ENCODE measurements around the gene LIMS2.

LIMS2 gene

DNA sequence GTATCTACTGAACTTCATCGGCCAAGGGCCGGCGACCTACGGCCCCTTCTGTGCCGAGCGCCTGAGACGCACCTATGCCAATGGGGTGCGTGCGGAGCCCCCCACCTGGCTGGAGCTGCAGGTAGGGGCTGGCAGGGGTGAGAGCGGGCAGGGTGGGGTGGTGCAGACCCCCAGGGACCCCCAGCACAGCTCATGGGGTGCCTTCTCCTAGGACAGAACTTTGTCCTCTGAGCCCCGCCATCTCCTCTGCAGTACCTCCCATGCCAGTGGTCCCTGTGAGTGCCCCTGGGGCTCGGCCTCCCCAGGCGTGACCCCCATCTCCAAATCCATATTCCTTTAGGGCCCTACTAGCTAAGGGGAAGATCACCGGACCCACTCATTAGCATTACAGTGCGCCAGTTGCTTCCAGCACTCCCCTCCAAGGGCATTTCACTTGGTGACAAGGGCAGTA, 53.3 kb downstream of the LIMS2 start:
- DNase-seq (ENCODE audit: low read depth), result no peak

DNA sequence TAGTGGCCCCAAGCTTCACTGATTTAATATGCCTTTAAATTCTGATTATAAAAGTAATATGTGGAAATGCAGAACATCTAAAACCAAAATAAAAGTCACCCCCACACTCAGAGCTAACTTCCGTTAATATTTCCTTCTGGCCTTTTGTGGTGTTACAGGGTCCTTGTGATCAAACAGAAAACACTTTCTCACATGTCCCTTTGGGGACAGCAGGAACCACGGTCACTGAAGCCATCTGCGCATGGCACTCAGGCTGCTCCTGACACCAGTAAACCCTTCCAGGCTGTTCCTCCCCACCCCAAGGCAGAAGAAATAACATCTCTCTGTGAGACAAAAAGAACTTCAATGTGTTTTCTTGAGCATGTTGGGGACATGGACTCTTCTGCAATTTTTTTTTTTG, 54.5 kb downstream of the LIMS2 start:
- no peak for DNase-seq (ENCODE audit: low read depth)

DNA sequence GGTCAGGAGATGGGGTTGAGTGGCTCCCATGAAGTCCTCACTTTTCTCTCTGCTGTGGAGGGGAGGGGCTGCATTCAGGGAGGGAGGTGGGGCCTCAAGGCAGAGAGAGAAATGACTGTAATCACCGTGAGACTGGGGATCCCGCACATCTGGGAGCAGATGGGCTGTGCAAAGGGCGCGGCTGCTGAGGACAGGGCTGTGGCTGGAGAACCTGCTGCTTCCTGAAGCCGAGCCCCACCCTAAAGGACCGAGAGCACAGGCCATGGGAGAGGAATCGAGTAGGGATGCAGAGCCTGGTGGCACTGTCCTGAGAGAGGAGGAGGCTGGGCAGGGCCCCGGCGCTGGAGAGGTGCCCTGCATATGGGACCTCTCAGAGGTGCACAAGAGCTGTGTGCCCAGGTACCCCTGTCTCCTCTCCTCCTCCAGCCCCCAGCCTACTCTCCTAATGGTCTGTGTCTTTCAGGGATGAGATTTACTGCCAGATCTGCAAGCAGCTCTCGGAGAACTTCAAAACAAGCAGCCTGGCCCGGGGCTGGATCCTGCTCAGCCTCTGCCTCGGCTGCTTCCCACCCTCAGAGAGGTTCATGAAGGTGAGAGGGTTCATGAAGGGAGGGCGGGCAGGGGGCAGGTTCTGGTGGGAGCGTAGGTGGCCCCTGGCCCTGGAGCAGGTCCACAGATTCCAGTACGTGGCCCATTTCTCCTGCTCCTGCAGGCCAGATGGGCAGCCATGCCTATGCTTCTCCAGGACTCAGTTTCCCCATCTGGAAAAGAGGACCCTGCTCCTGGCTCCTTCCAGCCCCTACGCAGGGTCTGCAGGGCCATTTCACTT, 55.2 kb downstream of the LIMS2 start:
- DNase-seq (ENCODE audit: low read depth), result no peak

DNA sequence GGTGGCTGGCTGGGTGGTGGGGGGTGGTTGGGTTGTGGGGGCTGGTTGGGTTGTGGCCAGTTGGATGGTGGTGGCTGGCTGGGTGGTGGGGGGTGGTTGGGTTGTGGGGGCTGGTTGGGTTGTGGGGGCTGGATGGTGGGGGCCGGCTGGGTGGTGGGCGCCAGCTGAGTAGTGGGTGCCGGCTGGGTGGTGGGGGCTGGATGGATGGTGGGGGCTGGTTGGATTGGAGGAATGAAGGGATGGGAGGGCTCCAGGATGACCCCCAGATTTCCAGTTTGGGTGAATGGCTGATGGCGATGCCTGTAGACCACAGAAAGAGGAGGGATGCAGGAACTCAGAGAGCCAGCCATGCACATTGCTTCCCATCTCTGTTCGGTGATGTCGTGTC, 56.1 kb downstream of the LIMS2 start:
- no peak for DNase-seq (ENCODE audit: low read depth)

DNA sequence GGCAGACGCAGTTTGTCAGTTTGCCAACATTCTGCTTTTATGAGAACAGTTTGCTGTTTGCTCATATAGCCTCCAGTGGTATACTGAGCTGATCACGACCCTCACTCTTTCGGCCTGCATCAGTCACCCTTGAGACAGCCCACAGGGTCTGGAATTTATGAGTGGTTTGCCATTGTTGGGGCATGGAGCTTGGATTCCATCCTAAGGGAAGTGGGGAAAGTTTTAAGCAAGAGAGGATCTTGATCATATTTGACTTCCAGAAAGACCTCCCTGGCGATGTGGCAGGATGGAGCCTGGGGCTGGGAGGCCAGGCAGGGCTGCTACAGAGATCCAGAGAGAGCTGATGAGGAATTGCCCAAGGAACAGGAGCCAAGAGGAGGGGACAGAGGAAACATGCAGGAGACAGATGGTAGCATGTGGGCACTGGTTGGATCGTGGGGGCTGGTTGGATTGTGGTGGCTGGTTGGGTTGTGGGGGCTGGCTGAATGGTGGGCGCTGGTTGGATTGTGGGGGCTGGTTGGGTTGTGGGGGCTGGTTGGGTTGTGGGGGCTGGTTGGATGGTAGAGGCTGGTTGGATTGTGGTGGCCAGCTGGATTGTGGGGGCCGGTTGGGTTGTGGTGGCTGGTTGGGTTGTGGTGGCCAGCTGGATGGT, 56.7 kb downstream of the LIMS2 start:
- no peak for DNase-seq (ENCODE audit: low read depth)

DNA sequence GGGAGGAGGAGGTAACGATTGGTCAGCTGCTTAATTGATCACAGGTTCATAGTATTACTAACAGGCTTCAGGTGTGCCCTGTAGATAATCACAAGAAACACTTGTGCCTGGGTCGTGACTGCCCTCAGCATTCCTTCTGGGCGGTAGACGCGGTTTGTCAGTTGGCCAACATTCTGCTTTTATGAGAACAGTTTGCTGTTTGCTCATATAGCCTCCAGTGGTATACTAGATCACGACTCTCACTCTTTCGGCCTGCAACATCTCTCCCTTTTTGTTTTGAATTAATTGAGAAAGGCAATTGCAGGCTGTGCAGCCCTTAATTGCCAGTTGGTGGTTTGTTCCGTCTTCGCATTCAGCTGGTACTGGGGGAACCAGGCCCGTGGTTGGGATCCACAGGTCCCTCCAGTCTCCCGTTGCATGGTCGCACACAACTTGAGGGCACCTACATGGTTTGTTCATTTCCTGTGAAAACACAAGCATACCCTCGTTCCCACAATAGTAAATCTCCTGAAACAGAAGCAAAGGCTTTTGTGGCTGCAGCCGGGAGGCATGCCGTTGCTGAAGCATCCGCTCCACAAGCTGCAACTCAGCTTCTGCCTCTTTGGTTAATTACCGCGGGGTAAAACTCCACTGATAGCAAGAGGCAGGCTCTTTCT, 59.7 kb downstream of the LIMS2 start:
- DNase-seq (ENCODE audit: low read depth), result no peak

DNA sequence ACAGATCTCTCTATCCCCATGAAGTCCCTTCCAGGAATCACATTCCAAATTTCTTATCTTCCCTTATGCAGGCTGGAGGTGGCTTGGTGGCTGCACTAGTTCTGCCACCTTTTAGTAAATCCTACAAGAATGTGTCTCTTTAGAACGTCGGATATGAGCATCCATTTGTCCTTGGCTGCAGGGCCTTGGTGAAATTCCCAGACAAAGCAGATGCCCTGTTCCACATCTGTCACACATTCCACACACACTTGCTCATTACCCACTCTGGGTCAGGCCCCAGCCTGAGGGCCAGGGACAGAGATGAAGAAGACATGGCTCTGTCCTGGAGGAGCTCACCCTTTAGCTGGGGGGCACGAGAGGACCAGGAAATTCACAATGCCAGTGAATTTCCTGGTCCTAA, 60.6 kb downstream of the LIMS2 start:
- peak; percentile 14 for DNase-seq (ENCODE audit: low read depth)

DNA sequence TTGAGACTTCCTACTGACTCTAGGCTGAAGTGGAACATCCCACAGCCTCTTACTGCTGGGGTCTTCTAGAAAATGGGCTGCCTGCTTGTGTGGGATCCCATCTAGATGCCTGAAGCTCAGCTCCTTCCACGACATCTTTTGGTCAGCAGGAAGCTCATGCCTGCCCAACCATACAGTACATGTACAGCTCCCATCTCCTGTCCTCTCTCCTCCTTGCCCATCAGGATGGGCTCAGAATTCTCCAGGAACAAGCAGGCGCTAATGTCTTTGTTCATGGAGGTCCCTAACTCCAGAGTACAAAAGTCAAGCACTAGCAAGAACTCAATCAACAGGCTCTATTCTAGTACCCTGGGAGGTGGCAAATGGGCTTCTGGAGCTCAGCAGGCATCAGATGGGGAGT, 61.1 kb downstream of the LIMS2 start:
- DNase-seq (ENCODE audit: low read depth), result no peak

DNA sequence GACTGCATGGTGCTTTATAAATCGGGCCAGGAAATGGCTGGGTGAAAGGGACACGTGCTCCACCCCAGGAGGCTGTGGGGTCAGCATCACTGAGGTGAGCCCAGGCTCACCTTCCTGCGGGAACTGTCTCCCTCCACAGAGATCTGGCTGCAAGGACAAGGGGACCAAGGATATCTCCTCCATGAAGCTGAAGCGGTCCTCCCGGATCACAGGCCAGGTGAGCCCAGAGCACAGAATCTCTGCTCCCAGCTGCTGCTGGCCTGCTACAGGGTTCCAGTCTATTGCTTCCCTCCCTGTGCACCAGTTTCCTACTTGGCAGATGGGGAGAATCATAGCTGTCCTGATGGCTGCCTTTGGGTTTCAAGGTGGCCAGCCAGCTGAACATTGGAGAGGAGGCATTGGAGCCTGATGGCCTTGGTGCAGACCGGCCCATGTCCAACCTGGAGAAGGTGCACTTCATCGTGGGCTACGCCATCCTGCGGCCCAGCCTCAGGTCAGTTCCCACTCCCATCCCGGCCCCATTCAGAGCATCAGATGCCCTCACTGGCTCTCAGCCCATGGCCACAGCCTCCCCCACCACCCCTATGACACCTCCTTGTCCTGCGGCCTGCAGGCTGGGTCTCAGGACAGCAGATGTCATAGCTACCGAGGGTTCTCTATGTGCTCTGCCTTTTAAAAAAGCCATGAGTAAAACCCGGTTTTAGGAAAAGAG, 63.1 kb downstream of the LIMS2 start:
- DNase-seq (ENCODE audit: low read depth), result no peak

DNA sequence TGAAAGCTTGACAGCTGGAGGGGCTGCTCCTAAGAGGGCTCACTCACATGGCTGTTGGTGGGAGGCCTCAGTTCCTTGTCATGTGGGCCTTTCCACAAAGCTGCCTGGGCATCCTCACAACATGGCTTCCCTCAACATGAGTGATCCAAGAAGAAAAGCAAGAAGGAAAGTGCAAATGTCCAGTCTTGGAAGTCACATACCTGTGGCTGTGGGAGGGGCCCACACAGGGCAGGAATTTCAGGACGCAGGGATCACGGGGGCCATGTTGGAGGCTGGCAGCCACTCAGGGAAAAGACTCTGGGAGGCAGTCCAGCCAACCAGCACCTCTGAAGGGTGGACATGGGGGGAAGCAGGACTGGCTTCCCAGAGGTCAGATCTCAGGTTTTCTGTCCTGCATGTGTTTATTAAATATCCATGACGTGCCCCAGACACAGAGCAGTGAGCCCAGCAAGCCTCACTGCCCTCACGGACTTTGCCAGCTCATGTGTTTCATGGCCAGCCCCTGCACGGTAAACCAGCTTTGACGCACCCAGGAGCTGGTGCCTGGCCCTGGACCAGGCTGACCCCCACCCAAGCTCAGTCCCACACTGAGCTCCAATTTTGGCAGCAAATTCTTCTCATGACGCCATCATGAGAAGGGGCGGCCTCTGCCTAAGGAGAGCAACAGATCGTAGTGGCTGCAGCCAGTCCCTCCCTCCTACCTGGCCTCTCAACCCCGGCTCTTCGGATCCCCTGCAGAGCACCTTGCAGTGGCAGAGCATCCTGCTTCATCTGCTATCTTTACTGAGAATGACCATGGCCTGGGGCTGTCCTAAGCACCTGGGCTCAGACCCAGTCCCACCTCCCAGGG, 64.0 kb downstream of the LIMS2 start:
- no peak for DNase-seq (ENCODE audit: low read depth)

DNA sequence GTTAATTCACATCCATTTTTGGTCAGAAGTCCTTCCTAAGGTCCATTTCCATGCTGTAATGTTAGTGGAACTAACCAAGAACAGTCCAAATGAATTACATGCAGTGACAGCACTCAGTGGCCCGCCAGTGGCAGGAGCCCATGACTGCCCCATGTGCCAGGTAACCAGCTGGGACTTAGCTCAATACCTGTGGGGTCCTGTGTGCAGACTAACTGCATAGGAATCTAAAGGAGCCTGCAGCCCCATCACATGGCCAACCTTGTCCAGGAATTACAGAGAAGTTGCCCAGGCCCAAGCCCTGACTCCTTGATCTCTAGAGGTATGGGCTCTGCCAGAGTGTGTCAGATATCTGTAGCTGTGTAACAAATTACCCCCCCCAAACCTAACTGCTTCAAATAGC, 64.8 kb downstream of the LIMS2 start:
- no peak for DNase-seq (ENCODE audit: low read depth)

DNA sequence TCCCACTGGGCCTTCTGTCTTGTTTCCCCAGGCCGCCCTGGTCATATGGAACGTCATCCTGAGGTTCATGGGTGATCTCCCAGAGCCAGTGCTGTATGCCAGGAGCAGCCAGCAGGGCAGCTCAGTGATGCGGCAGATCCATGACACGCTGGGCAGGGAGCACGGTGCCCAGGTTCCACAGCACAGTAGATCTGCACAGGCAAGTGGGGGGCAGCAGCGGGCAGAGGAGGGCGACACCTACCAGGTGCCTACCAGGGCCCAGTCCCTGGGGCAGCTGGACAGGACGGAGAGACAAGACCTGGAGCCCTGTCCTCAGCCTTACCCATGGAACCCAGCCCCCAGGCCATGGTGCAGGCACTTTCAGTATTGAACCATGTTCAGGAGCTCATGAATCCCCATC, 65.5 kb downstream of the LIMS2 start:
- no peak for DNase-seq (ENCODE audit: low read depth)

DNA sequence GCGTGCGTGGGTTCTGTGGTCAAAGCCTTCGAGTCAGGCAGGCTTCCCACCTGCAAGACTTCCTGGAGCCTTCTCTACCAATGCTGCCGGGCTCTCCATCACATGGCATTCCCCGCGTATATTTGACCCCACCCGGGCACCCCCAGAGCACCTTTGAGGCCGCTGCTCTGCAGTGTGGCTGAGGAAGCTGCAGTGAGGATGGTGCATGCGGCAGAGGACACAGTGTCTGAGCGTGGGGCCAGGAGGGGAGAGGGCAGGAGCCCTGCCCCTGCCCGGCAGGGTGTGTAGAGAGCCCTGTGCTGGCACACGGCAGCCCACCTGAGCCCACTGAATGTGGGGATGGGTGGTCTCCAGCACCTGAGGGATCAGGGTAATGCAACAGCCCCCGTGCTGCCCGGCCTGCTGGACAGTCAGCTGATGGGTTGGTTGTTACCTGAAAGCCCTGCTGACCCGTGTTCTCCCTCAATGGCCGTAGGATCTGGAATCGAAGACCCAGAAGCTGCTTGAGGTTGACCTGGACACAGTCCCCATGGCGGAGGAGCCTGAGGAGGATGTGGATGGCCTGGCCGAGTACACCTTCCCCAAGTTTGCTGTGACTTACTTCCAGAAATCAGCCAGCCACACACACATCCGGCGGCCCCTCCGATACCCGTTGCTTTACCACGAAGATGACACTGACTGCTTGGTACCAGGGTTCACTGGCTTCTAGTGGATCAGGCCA, 66.1 kb downstream of the LIMS2 start:
- DNase-seq (ENCODE audit: low read depth), result no peak

DNA sequence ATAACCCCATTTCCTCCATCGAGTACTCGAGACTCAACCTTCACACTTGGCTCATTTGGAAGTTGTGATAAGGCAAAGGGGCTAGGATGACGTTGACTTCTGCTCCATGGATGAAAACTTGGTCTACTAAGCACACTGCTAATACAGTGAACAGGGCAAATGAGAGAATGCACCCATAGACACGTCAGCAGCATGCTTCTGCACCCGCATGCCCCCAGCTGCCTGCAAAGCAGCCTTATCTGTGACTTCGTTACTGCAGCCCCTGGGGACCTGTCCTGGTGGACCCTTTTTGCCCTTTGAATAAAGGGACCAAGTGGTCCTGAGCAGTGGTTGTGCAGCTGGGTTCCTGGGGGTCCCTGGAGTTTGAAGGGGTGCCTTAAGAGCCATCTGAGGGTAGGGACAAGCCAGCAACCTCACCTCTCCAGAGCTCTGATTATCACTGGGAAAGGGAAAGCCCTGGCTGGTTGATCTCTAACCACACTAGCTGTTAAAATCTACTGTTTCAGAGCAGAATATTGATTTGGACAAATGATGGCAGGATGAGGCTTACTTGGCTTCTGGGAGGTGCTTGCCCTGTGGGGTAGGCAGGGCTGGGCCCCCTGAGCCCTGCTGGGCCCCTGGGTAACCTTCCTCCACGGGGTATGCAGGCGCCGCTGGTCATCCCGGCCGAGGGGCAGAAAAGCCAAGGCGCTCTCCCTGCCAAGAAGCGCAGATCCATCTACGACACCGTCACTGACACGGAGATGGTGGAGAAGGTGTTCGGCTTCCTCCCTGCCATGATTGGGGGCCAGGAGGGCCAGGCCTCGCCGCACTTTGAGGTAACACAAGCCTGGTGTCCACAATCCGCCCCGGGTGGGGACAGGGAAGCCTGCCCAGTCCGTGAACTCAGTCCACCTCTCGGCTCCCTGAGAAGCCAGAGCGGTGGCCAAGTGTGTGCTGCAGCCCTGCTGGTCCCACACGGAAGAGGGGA, 67.0 kb downstream of the LIMS2 start:
- no peak for DNase-seq (ENCODE audit: low read depth)

DNA sequence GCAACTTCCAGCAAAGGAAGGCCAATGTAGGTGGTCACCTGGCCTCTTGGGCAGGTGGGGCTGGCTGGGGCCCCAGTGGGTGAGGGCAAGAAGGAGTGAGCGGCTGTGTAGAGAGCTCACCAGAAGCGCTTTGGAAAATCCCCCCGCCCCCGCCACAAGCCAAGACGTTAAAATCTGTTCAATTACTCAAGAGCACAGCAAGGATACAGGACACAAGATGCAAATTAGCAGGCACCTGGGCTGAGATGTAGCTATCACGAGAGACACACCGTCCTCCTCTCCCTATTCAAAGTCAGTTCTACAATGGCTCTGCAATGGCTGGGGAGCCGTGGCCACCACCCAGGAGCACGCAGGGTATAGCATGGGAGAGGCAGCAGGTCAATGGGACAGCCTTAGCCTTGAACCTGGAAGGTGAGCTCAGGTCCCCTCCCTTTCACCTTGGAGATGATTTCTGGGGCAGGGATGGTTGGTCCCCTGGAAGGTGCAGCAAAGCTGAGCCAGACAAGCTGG, 67.9 kb downstream of the LIMS2 start:
- no peak for DNase-seq (ENCODE audit: low read depth)

DNA sequence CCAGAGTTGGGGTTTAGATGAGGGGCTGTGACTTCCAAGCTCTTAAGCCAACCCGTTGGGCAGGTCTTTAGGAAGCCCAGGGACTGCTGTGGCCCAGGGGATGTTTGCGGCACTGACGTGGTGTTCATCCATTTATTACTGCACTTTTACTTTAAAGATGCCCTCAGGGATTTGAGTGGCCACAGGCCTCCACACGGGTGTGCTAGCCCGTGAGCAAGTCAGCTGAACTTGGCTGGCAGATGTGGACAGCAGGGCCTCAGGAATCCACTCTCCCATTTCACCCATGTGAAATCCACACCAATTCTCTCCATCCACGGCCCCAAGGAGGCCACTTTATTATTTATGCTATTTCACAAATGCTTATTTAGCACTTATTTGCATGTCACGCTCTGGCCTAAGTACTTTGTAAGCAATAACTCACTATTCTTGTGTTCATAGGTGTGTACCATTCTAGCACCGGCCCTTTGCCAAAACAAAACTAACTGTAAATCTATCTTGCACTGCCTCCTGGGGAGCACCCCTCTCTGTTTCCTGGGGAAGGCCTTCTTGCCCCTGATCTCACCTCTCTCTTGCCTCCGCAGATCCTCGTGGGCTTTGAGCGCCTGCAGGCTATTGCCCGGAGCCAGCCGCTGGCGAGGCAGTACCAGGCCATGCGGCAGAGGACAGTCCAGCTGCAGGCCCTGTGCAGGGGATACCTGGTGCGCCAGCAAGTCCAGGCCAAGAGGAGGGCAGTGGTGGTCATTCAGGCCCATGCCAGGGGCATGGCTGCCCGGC, 68.5 kb downstream of the LIMS2 start:
- DNase-seq (ENCODE audit: low read depth), result peak; percentile 13

DNA sequence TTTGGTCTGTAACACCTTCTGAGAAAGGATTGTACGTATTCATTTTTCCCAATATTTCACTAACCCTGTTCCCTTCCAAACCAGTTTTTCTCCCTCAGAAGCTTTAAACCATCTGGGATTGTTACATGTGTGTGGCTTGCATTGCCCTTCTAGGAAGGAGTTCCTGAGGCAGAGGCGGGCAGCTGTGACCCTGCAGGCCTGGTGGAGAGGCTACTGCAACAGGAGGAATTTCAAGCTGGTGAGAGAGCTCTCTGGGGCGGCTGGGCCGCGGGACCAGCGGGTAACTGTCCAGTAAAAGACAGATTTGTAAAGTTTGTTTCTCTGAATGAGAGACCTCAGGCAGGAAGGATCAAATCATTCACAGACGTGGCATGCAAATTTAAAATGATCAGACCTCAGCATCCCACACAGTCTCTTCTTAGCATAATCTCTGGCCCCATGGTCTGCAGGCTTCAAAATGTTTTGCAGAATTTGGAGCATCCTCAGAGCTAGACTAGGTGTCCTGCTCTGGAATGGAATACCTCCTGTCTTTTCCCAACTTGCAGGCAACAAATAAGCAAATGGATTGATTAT, 69.6 kb downstream of the LIMS2 start:
- DNase-seq (ENCODE audit: low read depth), result no peak

DNA sequence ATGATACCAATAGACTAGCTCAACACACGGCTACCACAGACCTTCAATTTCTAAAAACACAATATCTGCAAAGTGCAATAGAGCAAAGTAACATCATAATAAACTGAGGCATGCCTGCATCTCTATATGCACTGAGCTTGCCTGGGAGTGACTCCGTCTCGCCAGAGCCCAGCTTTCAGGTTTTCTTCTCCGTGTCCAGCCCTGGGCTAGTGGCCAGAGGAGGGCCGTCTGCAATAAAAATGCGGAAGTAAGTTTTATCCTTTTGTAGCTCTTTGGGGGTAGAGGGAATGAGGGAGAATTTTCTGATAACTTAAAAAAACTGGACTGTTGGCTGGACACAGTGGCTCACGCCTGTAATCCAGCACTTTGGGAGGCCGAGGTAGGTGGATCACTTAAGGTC, 70.3 kb downstream of the LIMS2 start:
- no peak for DNase-seq (ENCODE audit: low read depth)
